Measurements from ENCODE around the gene EDNRA.

Gene EDNRA

DNA sequence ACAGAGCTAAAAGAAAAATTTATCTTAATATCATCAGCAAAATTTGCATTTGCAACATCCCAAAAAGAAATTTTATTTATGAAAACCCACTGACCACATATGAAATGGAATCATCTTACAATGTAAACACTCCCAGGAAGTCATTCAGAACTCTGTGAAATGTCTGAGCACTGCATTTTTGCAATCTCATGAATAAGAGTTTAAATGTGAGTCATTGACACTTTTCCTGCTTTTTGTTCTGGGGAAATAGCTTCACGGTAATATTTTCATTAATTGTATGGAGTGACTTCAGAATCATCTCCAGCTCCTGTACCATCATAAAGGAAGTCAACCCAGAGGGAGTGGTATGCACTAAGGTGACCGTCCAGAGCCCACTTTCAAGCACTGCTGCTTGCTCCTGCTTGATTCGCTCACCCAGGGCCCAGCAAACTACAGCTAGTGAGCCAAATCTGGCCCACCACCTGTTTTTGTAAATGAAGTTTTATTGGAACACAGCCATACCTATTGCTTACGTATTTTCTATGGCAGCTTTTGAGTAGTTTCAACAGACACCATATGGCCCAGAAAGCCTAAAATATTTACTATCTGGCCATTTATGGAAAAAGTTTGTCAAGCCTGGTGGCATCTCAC lies 17.2 kb downstream of the EDNRA start:
- ChIA-PET POLR2A (interaction anchor here (0.7 kb wide), 1 partner anchor 17 kb away, joined by 3 read pairs; no protein-coding TSS in a partner anchor), CTCF (interaction anchor here (0.9 to 1.1 kb wide), 2 partner anchors 11 to 92 kb away, joined by 3 read pairs; no protein-coding TSS in a partner anchor)
- TF ChIP-seq, protein P1, sequence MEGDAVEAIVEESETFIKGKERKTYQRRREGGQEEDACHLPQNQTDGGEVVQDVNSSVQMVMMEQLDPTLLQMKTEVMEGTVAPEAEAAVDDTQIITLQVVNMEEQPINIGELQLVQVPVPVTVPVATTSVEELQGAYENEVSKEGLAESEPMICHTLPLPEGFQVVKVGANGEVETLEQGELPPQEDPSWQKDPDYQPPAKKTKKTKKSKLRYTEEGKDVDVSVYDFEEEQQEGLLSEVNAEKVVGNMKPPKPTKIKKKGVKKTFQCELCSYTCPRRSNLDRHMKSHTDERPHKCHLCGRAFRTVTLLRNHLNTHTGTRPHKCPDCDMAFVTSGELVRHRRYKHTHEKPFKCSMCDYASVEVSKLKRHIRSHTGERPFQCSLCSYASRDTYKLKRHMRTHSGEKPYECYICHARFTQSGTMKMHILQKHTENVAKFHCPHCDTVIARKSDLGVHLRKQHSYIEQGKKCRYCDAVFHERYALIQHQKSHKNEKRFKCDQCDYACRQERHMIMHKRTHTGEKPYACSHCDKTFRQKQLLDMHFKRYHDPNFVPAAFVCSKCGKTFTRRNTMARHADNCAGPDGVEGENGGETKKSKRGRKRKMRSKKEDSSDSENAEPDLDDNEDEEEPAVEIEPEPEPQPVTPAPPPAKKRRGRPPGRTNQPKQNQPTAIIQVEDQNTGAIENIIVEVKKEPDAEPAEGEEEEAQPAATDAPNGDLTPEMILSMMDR (IDR thresholded peaks at IDR 0.05; ENCODE audit: insufficient read depth, low read length, missing control alignments): no peak
- peak; percentile 65 for DNase-seq (ENCODE audit: low read depth, low spot score)
- H3K4me3 ChIP-seq (ENCODE audit: low read depth, low read length): no peak overlapping the region

DNA sequence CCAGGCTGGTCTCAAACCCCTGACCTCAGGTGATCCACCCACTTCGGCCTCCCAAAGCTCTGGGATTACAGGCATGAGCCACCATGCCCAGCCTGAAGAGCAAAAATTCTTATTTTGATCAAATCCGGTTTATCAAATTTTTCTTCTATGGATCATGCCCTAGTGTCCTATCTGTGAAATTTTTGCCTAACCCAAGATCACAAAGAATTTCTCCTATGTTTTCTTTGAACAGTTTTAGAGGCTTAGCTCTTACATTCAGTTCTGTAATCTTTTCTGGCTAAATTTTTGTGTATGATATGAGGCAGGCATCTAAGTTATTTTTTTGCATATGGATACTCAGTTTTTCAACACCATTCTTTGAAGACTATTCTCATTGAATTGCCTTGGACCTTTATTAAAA lies 27.4 kb downstream of the EDNRA start:
- H3K4me3 ChIP-seq (ENCODE audit: low read depth, low read length): no peak overlapping the region
- TF ChIP-seq, protein P1 (IDR thresholded peaks at IDR 0.05; ENCODE audit: insufficient read depth, low read length, missing control alignments): no peak
- CTCF ChIA-PET: interaction anchor here (0.9 to 4.2 kb wide), 4 partner anchors 11 to 153 kb away, joined by 3 to 23 read pairs (median 4); no protein-coding TSS in a partner anchor
- no peak for DNase-seq (ENCODE audit: low read depth, low spot score)
- POLR2A ChIA-PET: no interaction called here

DNA sequence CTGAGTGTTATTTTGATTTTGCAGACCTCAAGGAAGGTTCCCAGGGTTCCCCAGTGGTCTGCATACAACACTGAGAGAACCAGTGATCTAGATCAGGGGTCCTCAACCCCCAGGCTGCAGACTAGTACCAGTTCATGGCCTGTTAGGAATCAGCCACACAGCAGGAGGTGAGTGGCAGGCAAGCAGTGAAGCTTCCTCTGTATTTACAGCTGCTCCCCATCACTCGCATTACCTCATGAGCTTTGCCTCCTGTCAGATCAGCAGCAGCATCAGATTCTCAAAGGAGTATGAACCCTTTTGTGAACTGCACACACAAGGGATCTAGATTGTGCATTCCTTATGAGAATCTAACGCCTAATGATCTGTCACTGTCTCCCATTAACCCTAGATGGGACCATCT lies 28.5 kb downstream of the EDNRA start:
- TF ChIP-seq, protein P1 (IDR thresholded peaks at IDR 0.05; ENCODE audit: insufficient read depth, low read length, missing control alignments): no peak
- no peak overlapping the region for H3K4me3 ChIP-seq (ENCODE audit: low read depth, low read length)
- POLR2A ChIA-PET: no interaction called here
- DNase-seq (ENCODE audit: low read depth, low spot score): no peak
- CTCF ChIA-PET: interaction anchor here (0.6 to 4.2 kb wide), 3 partner anchors 10 to 348 kb away, joined by 3 to 23 read pairs (median 4); no protein-coding TSS in a partner anchor

DNA sequence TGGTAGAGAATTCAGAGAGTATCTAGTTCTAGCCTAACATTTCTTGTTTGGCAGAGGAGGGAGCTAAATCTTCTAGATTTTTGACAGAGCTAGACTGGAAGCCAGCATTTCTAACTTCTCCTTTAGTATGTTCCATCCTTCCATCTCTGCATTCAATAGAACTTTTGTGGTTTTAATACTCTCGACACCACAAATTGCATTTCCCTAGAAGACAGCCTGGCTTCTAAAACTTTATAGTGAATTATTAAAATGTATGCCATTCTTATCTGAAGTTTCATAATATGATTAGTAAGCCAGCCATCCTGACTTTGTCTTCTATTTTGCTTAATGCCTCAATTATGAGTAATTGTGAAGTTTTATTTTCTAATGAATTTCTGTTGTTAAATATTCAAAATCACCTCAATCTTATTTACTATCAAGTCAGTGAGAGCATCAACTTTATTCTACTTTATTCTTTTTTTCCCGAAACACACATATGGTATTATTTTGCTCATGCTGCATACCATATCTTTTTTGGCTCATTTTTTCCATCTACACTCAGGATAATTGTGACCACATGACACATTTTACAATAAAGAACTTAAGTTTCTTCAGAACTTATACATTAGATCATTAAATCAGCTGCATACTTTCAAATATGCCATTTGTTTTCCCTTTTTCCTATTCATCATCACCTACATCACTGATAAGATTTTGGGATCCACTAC lies 30.2 kb downstream of the EDNRA start:
- no peak for DNase-seq (ENCODE audit: low read depth, low spot score)
- ChIA-PET POLR2A (no interaction called here), CTCF (interaction anchor here (0.8 to 4.2 kb wide), 5 partner anchors 8 to 351 kb away, joined by 3 to 23 read pairs (median 6); no protein-coding TSS in a partner anchor)
- H3K4me3 ChIP-seq (ENCODE audit: low read depth, low read length): no peak overlapping the region
- TF ChIP-seq, protein P1 (IDR thresholded peaks at IDR 0.05; ENCODE audit: insufficient read depth, low read length, missing control alignments): no peak

DNA sequence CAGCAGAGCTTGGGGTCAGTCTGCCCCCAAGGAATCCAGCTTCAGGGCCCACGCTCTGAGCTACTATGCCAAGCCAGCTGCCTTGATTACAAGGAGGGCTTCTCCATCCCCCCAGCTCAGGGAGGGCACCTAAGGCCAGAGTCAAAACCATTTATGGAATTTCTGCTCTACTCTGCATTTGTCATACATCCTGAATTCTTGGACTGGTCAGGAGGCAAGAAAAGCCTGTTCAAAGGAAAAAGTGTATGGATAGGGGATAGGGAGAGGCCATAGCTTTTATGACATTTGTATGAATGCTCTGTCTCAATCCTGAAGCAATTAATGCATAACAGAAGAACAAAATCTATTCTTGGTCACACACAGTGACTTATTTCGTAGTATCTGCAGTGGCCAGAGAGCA lies 32.2 kb downstream of the EDNRA start:
- no peak for DNase-seq (ENCODE audit: low read depth, low spot score)
- ChIA-PET POLR2A (no interaction called here), CTCF (interaction anchor here (1.0 to 3.4 kb wide), 4 partner anchors 13 to 77 kb away, joined by 3 to 17 read pairs (median 4); no protein-coding TSS in a partner anchor)
- H3K4me3 ChIP-seq (ENCODE audit: low read depth, low read length): no peak overlapping the region
- TF ChIP-seq, protein P1 (IDR thresholded peaks at IDR 0.05; ENCODE audit: insufficient read depth, low read length, missing control alignments): no peak

DNA sequence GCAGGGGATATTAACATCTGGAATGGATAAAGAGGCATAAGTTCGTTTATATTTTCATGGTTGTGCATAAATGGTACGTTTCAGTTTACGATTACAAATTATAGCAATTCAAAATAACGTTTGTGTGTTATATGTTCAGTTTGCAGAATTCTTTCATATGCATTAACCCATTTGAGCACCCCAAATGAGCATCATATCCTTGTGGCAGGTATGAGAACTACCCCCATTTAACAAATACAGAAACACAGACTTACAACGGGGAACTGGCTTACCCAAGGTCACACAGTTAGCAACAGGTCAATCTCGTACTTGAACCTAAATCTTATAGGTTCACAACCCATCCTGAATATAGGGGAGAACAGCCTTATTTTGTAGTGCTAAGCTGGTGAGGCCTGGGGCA lies 33.1 kb downstream of the EDNRA start:
- DNase-seq (ENCODE audit: low read depth, low spot score): no peak
- ChIA-PET CTCF (interaction anchor here (1.1 to 1.3 kb wide), 3 partner anchors 16 to 403 kb away, joined by 3 to 4 read pairs (median 3); no protein-coding TSS in a partner anchor), POLR2A (no interaction called here)
- H3K4me3 ChIP-seq (ENCODE audit: low read depth, low read length): no peak overlapping the region
- TF ChIP-seq, protein P1 (IDR thresholded peaks at IDR 0.05; ENCODE audit: insufficient read depth, low read length, missing control alignments): no peak
